HAP-1 (cell line): ENCODE results near the gene CCDC85C.

Experiments used
- DNase-seq, 2 experiments: peaks; one replicate each; pipeline ENCODE4 v3.0.0-alpha.2; 2016 to 2020; ENCODE audit warnings: low spot score in 2 of 2
- H3K27me3 ChIP-seq: fragments of 250-450 bp; sonication (Bioruptor Pico); 2 replicates; pipeline ENCODE4 v1.5.1; 2020; ENCODE audit warnings: low read depth, mild to moderate bottlenecking, moderate library complexity
- H3K36me3 ChIP-seq: fragments of 250-450 bp; sonication (Bioruptor Pico); replicated peaks from 2 replicates; pipeline ENCODE4 v1.5.1; 2020; ENCODE audit warnings: mild to moderate bottlenecking
- H3K4me1 ChIP-seq: fragments of 250-450 bp; sonication (Bioruptor Pico); 2 replicates; pipeline ENCODE4 v1.5.1; 2020; ENCODE audit warnings: mild to moderate bottlenecking
- H3K4me3 ChIP-seq: fragments of 250-450 bp; sonication (Bioruptor Pico); 2 replicates; pipeline ENCODE4 v1.5.1; 2020; ENCODE audit warnings: mild to moderate bottlenecking, moderate library complexity
- H3K9me3 ChIP-seq: fragments of 250-450 bp; sonication (Bioruptor Pico); 2 replicates; pipeline ENCODE4 v1.5.1; 2020; ENCODE audit warnings: mild to moderate bottlenecking, moderate library complexity
- in situ Hi-C: fragments of 300-500 bp; cut with MboI; formaldehyde crosslinking; loops from 3 replicates; pipeline ENCODE4 v1.14.3; 2020; ENCODE audit warnings: low sequenced_read_pairs, inconsistent platforms, mixed read lengths

Gene CCDC85C

DNA sequence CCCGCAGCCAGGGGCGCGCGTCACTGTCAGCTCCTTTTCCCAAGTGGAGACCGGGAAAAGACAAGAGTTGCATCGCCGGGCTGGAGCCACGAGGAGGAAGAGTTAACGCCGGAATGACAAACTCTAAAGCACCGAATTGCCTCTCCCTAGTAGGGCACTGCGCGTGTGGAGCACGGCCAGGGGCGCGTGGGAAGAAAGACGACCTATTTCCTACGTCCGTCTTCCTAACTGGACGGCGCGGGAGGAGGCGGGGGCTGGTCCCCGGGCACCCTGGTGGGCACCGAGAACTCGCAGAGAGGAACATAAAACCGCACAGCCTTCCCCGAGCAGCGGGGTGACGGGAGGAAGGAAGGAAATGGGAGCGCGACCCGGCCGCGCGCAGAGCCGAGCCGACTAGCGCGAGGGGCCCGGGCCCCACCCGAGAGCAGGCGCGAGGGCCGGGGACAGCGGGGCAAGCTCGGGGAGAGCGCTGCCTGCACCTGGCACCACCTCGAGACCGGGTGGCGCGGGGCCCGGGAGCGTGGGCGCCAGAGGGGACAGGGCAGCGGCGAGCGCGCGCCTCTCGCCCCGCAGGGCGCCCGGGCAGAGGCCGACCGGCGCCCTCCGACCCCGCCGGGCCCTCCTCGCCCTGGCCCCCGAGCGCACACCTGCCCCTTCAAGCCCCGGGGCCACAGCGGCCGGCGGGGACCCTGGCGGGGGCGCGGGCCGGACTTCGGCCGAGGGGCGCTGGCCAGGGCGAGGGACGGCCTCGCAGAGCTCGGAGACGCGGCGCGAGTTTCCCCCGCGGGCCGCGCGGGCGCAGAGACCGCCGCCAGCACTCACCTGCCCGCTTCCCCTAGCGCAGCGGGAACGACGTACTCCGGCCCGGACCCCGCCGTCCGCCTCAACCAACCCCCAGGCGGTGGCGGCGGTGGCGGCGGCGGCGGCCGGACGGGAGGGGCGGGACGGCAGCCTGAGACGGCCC is 123.8 kb downstream of the CCDC85C start, which contains the start of gene SETD3:
Gene SETD3, minus strand, starts transcription at position 954 of the 964 bp plus-strand sequence. CDS start 15,054 bp downstream, outside the sequence.
- DNase-seq = peak in 1 of 2 experiments; percentile 51
- Histone ChIP-seq H3K4me1 (peaks cover 16% of the 10 kb centered on the region), H3K27me3 (no peaks in the 10 kb centered on the region), H3K36me3 (no peaks in the 10 kb centered on the region), H3K9me3 (no peaks in the 10 kb centered on the region), H3K4me3 (peak within 1 kb of the TSS; percentile 96)
- in situ Hi-C loops = no loop called here

DNA sequence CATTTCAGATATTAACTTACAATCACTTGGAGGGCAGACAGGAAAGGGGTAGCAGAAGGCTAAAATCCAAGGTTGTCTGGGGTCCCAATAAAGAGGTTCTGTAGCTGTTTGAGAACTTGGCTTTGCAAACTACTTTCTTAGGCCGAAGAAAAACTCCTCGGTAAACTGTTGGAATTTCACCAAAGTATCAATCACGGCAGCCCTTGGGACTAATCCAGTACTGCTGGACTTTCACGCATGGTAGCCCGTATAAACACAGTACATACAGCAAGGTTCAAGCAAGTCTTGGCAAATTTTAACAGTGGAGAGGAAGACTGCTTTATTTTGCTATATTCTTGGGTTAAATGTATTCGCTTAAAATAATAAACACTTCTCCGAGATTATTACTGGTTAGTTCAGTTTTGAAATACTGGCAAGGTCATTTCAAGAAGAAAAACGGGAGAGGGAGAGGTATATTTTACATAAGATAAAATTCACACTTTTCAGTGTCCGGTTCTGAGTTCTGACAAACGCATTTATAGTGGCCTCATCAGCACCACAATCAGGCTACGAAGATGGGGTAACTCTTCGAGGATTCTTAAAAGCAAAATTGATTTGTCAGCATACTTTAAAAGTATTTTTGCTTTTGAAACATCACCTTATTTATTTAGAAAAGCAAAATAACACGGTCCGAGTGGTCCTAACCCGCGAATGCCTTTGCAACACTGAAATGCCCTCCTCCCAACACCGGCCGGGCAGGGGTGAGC is 124.7 kb downstream of the CCDC85C start:
- no peaks in the 10 kb centered on the region for H3K27me3 ChIP-seq
- peaks cover 21% of the 10 kb centered on the region for H3K4me1 ChIP-seq
- no peaks in the 10 kb centered on the region for H3K9me3 ChIP-seq
- H3K4me3 ChIP-seq = peak overlapping the region; percentile 96
- no peaks in the 10 kb centered on the region for H3K36me3 ChIP-seq
- in situ Hi-C loops = no loop called here
- DNase-seq = no peak

DNA sequence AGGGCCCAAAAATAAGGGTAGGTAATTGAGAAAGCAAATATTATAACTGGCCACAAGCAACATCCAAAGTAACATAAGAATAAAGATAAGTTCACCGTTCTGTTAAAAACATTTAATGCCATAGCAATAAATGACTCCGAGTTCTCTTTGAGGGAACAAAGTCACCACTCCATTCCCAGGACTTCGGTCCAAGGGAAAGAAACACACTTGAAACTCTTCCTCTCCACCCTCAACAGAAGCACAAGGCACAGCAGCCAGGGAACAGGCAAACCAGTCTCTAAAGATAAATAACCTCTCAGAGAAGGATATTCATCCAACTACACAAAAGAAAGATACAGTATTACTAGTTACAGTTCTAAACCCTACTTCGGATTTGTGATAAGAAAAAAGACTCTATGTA is 125.9 kb downstream of the CCDC85C start:
- no peaks in the 10 kb centered on the region for H3K27me3 ChIP-seq
- DNase-seq = peak in 1 of 2 experiments; percentile 12
- H3K4me1 ChIP-seq = peaks cover 21% of the 10 kb centered on the region
- in situ Hi-C loops = no loop called here
- no peaks in the 10 kb centered on the region for H3K9me3 ChIP-seq
- no peaks in the 10 kb centered on the region for H3K36me3 ChIP-seq
- H3K4me3 ChIP-seq = peak overlapping the region; percentile 96

DNA sequence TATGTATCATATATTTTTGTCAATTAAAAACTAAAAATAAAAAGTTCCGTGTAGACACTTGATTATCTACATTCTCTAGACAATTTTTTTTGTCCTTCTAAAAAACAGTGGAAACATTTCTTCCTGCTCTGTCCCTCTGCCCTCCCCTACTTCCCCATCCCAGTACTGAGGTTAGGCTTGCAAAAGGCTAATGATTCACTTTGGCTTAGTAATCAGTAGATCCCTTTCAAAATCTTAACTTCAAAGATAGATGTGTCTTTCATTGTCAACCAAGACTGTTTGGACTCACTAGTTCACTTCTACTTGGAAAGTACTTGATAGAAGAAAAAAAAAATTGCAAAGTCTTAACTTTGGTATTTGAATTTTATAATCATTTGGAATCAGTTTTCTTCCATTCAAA is 127.1 kb downstream of the CCDC85C start:
- H3K4me1 ChIP-seq = peaks cover 15% of the 10 kb centered on the region
- in situ Hi-C loops = no loop called here

DNA sequence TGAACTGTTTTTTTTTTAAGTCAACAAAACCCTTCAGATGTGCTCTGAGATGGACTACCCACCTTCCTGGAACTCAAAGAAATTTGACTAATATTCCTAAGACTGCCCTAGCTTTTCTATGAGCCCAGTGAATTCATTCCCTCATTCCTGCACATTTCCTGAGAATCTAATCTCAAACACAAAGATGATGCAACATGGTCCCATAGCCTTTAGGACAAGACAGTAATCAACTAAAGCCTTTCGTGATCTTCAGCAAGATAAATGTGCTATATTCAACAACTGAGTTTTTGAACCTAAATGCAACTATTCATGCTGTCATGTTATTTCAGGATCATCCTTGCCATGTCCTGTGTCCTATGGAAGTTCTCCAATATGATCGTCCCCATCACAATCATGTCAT is 128.3 kb downstream of the CCDC85C start:
- no peak for DNase-seq
- Histone ChIP-seq H3K27me3 (no peaks in the 10 kb centered on the region), H3K4me3 (no peak overlapping the region), H3K9me3 (no peaks in the 10 kb centered on the region), H3K36me3 (no peaks in the 10 kb centered on the region), H3K4me1 (peaks cover 15% of the 10 kb centered on the region)
- in situ Hi-C loops = no loop called here

More for the DNA sequence above, 127.1 kb downstream of the CCDC85C start:
- no peaks in the 10 kb centered on the region for H3K36me3 ChIP-seq
- H3K4me3 ChIP-seq = no peak overlapping the region
- no peak for DNase-seq
- no peaks in the 10 kb centered on the region for H3K9me3 ChIP-seq
- no peaks in the 10 kb centered on the region for H3K27me3 ChIP-seq

DNA sequence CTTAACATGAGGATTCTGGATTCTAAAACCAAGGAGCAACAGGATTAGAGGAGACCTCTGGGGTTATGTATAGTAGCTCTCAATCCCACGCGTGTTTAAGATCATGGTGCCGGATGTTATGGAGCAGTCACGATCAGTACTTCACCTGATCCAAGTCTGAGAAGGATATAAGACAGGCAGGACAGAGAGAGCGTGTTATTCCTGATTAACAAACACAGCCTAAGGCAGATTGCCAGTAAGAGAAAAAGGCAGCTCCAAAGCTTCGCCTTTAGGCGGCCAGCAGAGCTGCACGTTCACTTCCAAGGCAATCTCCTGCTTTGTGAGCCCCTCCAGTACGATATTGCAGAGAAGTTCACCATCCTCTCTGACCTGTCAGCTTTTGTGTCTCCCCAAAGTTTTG is 128.8 kb downstream of the CCDC85C start:
- Histone ChIP-seq H3K4me1 (peaks cover 15% of the 10 kb centered on the region), H3K36me3 (no peaks in the 10 kb centered on the region), H3K9me3 (no peaks in the 10 kb centered on the region), H3K27me3 (no peaks in the 10 kb centered on the region), H3K4me3 (no peak overlapping the region)
- DNase-seq = peak; percentile 20 to 27
- in situ Hi-C loops = no loop called here

DNA sequence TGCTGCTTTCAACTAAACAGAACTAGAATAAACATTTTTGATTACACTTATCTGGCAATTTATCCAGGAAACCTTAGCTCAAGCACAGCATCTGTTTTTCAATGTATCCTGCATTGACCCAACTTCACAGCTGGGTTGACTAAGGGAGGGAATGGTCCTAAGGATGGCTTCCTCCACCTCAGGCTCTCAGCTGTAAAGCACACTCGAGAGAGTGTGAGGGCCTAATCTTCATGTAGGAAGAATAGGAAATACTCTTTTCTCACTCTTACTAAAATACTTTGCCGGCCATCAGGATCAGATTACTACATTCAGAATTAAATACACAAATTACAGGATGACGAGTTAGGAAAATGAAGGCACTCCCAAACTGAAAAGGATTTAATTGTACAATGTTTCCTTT is 130.5 kb downstream of the CCDC85C start:
- no peak overlapping the region for H3K4me3 ChIP-seq
- no peaks in the 10 kb centered on the region for H3K9me3 ChIP-seq
- no peak for DNase-seq
- no peaks in the 10 kb centered on the region for H3K36me3 ChIP-seq
- in situ Hi-C loops = no loop called here
- no peaks in the 10 kb centered on the region for H3K27me3 ChIP-seq
- peaks cover 15% of the 10 kb centered on the region for H3K4me1 ChIP-seq

DNA sequence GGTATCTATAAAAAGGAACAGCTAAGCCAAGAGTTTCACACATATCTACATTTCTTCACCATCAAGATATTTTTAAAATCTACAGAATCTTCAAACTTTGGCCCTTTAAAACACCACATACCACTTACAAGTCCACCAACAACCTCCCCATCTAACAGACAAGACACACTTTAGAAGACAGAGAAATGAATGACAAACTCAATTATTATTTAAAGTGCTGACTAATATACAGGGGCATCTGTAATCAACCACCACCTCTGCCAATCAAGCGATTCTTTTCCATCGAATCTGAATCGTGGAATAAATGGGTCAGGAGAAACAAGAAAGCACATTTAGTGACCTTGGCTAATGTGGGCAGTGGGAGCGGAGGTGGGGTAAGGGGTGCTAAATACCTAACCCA is 131.1 kb downstream of the CCDC85C start:
- no peaks in the 10 kb centered on the region for H3K9me3 ChIP-seq
- no peak for DNase-seq
- H3K27me3 ChIP-seq = no peaks in the 10 kb centered on the region
- in situ Hi-C loops = no loop called here
- peaks cover 10% of the 10 kb centered on the region for H3K4me1 ChIP-seq
- no peaks in the 10 kb centered on the region for H3K36me3 ChIP-seq
- H3K4me3 ChIP-seq = no peak overlapping the region

DNA sequence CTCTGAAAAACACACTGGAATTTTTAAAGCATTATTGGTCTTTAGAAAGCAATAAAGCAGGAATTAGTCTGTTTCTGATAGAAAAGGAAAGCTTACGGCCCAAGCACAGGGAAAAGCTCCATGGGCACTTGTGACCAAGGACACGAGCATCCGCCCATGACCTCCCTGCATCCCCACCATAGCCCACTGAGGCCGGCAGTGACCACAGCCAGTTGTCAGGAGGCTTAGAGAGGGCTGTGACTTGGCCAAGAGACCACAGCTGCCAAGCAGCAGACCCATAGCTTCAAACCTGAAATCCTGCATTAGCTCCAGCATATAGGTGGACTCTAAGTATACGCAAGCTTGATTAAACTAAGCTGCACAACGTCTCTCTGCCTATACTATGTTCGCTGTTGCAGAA is 132.3 kb downstream of the CCDC85C start:
- in situ Hi-C loops = no loop called here
- no peaks in the 10 kb centered on the region for H3K9me3 ChIP-seq
- DNase-seq = no peak
- H3K36me3 ChIP-seq = no peaks in the 10 kb centered on the region
- peaks cover 8% of the 10 kb centered on the region; the same call in 1 of the 2 replicates for H3K4me1 ChIP-seq
- no peak overlapping the region for H3K4me3 ChIP-seq
- no peaks in the 10 kb centered on the region for H3K27me3 ChIP-seq

DNA sequence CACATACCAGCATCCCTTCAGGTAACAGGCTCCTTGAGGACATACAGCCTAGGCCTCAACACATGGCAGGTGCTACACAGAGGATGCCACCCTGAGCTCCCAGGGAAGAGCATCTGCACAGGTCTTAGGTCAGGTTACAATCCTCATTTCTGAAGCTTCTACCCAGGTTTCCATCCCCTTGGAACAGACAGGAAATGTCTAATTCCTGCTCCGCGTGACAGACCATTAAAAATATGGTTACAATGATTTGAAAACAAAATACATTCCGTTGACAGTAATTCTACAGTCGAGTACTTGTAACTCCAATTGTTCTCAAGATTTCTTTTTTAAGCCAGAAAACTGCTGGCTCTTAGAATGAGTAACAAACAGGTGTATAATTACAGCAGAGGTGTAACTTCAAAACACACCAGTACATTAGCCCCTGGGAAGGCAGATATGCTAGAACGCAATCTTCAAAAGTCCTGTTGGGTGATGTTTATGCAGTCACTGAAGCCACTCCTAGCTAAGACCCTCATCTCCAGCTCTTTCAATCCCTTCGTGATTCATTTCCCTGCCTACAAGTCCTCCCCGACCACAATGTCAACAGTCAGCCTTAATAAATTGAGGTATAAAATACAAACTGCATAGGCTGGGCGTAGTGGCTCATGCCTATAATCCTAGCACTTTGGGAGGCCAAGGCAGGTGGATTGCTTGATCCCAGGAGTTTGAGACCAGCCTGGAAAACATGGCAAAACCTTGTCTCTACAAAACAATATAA is 135.0 kb downstream of the CCDC85C start:
- Histone ChIP-seq H3K9me3 (no peaks in the 10 kb centered on the region), H3K4me3 (no peak overlapping the region), H3K27me3 (no peaks in the 10 kb centered on the region), H3K4me1 (no peaks in the 10 kb centered on the region; the same call in 1 of the 2 replicates), H3K36me3 (0 out of 2 replicates have a peak, but pooled peaks cover 4% of the 10 kb centered on the region)
- in situ Hi-C loops = no loop called here
- no peak for DNase-seq

DNA sequence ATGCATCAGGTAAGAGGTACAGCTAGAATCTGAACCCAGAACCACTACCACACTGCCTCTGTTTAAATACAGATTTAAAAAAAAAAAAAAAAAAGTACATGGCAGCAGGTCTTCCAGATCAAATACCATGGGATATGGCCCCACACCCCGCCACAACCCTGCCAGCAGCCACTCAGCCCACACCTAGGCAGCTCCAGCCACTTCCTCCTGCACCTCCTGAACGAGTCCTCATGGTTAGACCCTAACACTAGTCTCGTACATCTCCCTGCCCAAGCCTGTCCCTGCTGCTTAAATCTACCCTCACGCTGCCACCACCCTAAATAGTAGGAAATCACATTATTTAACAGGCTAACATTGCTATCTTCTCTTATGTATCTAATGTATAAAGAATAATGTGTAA is 135.9 kb downstream of the CCDC85C start:
- DNase-seq = no peak
- H3K36me3 ChIP-seq = 0 out of 2 replicates have a peak, but pooled peaks cover 4% of the 10 kb centered on the region
- in situ Hi-C loops = no loop called here

DNA sequence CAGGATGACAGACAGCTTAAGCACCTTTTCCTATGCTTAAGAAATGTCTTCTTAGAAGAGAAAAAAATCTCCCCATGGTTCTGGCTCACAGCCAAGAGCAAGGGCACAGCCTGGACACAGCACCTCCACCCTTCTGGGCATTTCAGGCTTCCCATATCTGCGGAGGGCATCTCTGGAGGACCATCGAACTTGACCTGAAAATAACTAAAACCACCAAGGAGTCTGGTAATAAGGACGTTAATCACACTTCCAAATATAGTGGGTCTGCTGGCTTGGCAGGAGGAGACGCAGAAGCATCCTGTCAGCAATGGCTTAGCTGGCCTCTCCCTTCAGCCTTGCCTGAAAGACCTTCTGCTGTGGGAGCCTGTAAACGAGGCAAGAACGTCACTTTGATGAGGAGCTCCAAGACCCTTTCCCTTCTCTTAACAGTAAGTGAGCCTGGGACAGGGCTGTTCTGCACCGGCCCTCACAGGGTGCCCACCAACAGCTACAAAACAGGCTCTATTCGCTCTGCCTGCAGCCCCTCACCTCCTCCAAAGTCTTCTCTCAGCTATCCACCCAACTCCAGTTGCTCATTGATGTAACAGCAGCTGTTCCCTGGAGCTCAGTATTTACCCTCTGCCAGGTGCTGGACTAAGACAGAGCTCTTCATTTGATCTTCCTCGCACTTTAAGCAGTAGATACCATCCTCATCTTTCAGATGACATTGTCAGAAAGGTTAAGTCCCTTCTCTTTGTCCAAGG is 136.5 kb downstream of the CCDC85C start:
- Histone ChIP-seq H3K36me3 (0 out of 2 replicates have a peak, but pooled peaks cover 4% of the 10 kb centered on the region), H3K9me3 (no peaks in the 10 kb centered on the region), H3K4me1 (peaks cover 8% of the 10 kb centered on the region), H3K27me3 (no peaks in the 10 kb centered on the region), H3K4me3 (no peak overlapping the region)
- DNase-seq = no peak
- in situ Hi-C loops = no loop called here

More for the DNA sequence above, 135.9 kb downstream of the CCDC85C start:
- Histone ChIP-seq H3K4me1 (peaks cover 2% of the 10 kb centered on the region), H3K27me3 (no peaks in the 10 kb centered on the region), H3K4me3 (no peak overlapping the region), H3K9me3 (no peaks in the 10 kb centered on the region)

DNA sequence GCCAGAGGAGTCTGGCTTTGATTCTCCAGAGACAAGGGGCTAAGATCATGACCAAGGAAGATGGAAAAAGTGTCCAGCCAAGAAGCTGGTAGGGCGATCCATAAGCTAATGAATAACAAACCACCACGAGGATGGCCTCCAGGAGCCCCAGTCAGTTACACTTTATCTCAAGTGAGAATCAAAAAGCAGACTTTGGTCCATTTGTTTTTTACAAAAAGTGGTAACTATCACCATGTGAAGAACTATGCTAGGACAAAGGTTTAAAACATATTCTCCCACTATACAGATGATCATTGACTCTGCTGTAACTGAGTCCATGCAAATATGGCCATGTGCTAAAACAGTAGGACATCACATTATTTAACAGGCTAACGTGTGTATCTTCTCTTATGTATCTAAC is 137.2 kb downstream of the CCDC85C start:
- no peak for DNase-seq
- in situ Hi-C loops = no loop called here
- no peaks in the 10 kb centered on the region for H3K9me3 ChIP-seq
- H3K4me1 ChIP-seq = peaks cover 14% of the 10 kb centered on the region
- H3K36me3 ChIP-seq = 0 out of 2 replicates have a peak, but pooled peaks cover 4% of the 10 kb centered on the region
- no peak overlapping the region for H3K4me3 ChIP-seq
- no peaks in the 10 kb centered on the region for H3K27me3 ChIP-seq
